Measurements from ENCODE around the gene HSPBP1. TPM values are rescaled to one million over a fixed set of nuclear protein-coding genes. Genes with fewer than 3 reads are reported as not detected.

HSPBP1 gene
- total RNA-seq, 1 experiment from 2014 or later: 65.2 TPM

- TF ChIP-seq TCF7 (CRISPR knock-in tag; IDR thresholded peaks at IDR 0.05; ENCODE audit: low read depth) (0 out of 2 replicates have a peak, but pooled peaks have one; percentile 29), E2F5 (CRISPR knock-in tag; IDR thresholded peaks at IDR 0.05) (no peak), ATF2 (CRISPR knock-in tag; IDR thresholded peaks at IDR 0.05; ENCODE audit: borderline replicate concordance, low read depth) (no peak), FOXP1 (CRISPR knock-in tag; IDR thresholded peaks at IDR 0.05; ENCODE audit: borderline replicate concordance) (no peak), MAX (CRISPR knock-in tag; IDR thresholded peaks at IDR 0.05) (0 out of 2 replicates have a peak, but pooled peaks have one; percentile 24), TEAD4 (CRISPR knock-in tag; IDR thresholded peaks at IDR 0.05) (peak; percentile 59; the same call in 1 of the 2 replicates), FOXK1 (CRISPR knock-in tag; IDR thresholded peaks at IDR 0.05) (0 out of 2 replicates have a peak, but pooled peaks have one; percentile 36), ZMAT4 (CRISPR knock-in tag; IDR thresholded peaks at IDR 0.05) (no peak), SMAD4 (CRISPR knock-in tag; IDR thresholded peaks at IDR 0.05) (0 out of 2 replicates have a peak, but pooled peaks have one; percentile 44), JUN (CRISPR knock-in tag; IDR thresholded peaks at IDR 0.05) (peak; percentile 81), ETV6 (CRISPR knock-in tag; IDR thresholded peaks at IDR 0.05) (no peak), NFYB (CRISPR knock-in tag; conservative IDR thresholded peaks at IDR 0.05; ENCODE audit: low read depth) (0 out of 2 replicates have a peak, but pooled peaks have one; percentile 22), TEAD1 (CRISPR knock-in tag; IDR thresholded peaks at IDR 0.05) (0 out of 2 replicates have a peak, but pooled peaks have one; percentile 47), CREB1 (CRISPR knock-in tag; IDR thresholded peaks at IDR 0.05) (0 out of 2 replicates have a peak, but pooled peaks have one; percentile 22), HMGXB4 (CRISPR knock-in tag; IDR thresholded peaks at IDR 0.05) (no peak), CTCF (IDR thresholded peaks at IDR 0.05) (no peak), ZNF532 (CRISPR knock-in tag; IDR thresholded peaks at IDR 0.05; ENCODE audit: borderline replicate concordance) (no peak), SMAD3 (CRISPR knock-in tag; IDR thresholded peaks at IDR 0.05; ENCODE audit: borderline replicate concordance) (peak; percentile 49; the same call in 1 of the 2 replicates), RELA (CRISPR knock-in tag; IDR thresholded peaks at IDR 0.05; ENCODE audit: borderline replicate concordance) (no peak), ZNF512 (CRISPR knock-in tag; IDR thresholded peaks at IDR 0.05; ENCODE audit: borderline replicate concordance) (no peak), GRHL2 (CRISPR knock-in tag; IDR thresholded peaks at IDR 0.05; ENCODE audit: insufficient replicate concordance, severe bottlenecking) (no peak), USF2 (CRISPR knock-in tag; IDR thresholded peaks at IDR 0.05) (no peak), CBFB (CRISPR knock-in tag; IDR thresholded peaks at IDR 0.05; ENCODE audit: low read depth) (no peak), EMX1 (CRISPR knock-in tag; IDR thresholded peaks at IDR 0.05) (no peak), JAZF1 (CRISPR knock-in tag; IDR thresholded peaks at IDR 0.05) (no peak)
These were observed 59.4 kb downstream of the HSPBP1 start (continued) for GRCh38 chr19:55220525-55220924.
